HCT116 (cell line): Measurements from ENCODE around the gene STARD5. TPM values are rescaled to one million over a fixed set of nuclear protein-coding genes. Genes with fewer than 3 reads are reported as not detected.

Experiments used
- ATAC-seq: fragments of 200-7000 bp; cut with Tn5 transposase; 2 replicates; pipeline ENCODE4 v1.9.1; 2020; ENCODE audit warnings: mild to moderate bottlenecking, moderate library complexity
- BruUV-seq: library from RNA; stranded (reverse); fragments of 400-500 nt; replicated peaks from 2 replicates; lab custom pipeline; 2021; lab: Mats Ljungman, UMichigan
- CTCF ChIA-PET: fragments of 300-600 bp; sonication (Branson Sonifier 250); formaldehyde crosslinking; loops from one replicate; lab custom pipeline; 2021; ENCODE audit warnings: antibody characterized with exemption; lab: Charles Lee
- POLR2A ChIA-PET: fragments of 300-600, 350-600 bp; sonication (Branson Sonifier 250); formaldehyde crosslinking; loops from one replicate; lab custom pipeline; 2021; ENCODE audit warnings: antibody characterized with exemption; lab: Charles Lee
- RAD21 ChIA-PET, 2 experiments: fragments of 300-600 bp; sonication (Branson Sonifier 250); formaldehyde crosslinking; loops; one replicate each; lab custom pipeline; 2023; ENCODE audit warnings: low total read pairs in 2 of 2; ENCODE audit not compliant: uncharacterized antibody in 2 of 2, unreplicated experiment in 2 of 2, low non-redundant PET in 1 of 2; lab: Charles Lee
- DNase-seq: peaks from one replicate; pipeline ENCODE4 v3.0.0-alpha.2; 2010; ENCODE audit warnings: low read depth, low spot score
- H2AFZ ChIP-seq: fragments of 200-600 bp; shearing (Covaris generic), sonication (generic); 2 replicates; pipeline ENCODE4 v1.6.1; 2017; ENCODE audit warnings: low read depth, mixed run types, mixed read lengths, antibody characterized with exemption, low read length; ENCODE audit not compliant: poor library complexity, severe bottlenecking
- H3K27ac ChIP-seq: 2 replicates; pipeline ENCODE4 v1.5.1; 2012; ENCODE audit warnings: low read depth, low read length
- H3K27me3 ChIP-seq: fragments of 200-600 bp; sonication (generic); 2 replicates; pipeline ENCODE4 v1.6.1; 2016; ENCODE audit warnings: mixed run types, low read length, mixed read lengths; ENCODE audit not compliant: insufficient read depth
- H3K36me3 ChIP-seq, 2 experiments: fragments of 200-500 bp in 1 of 2; fragments of 200-600 bp in 1 of 2; sonication (Bioruptor generic) in 1 of 2; sonication (generic) in 1 of 2; 2 replicates each; pipeline versions ENCODE4 v1.5.1 to v1.6.1; 2014 to 2016; ENCODE audit warnings: low read length in 2 of 2, inconsistent platforms in 1 of 2, mixed read lengths in 1 of 2, mixed run types in 1 of 2; ENCODE audit not compliant: insufficient read depth in 2 of 2, control insufficient read depth in 1 of 2
- H3K4me1 ChIP-seq, 2 experiments: fragments of 200-600 bp in 1 of 2; sonication (generic) in 1 of 2; 2 replicates each; pipeline versions ENCODE4 v1.5.1 to v1.6.1; 2012 to 2017; ENCODE audit warnings: low read length in 2 of 2, inconsistent platforms in 1 of 2, mild to moderate bottlenecking in 1 of 2, mixed read lengths in 1 of 2, mixed run types in 1 of 2, moderate library complexity in 1 of 2; ENCODE audit not compliant: insufficient read depth in 2 of 2, control insufficient read depth in 1 of 2
- H3K4me2 ChIP-seq: fragments of 200-600 bp; sonication (generic); 2 replicates; pipeline ENCODE4 v1.6.1; 2017; ENCODE audit warnings: mixed run types, low read length, mixed read lengths
- H3K4me3 ChIP-seq, 2 experiments: fragments of 200-600 bp in 1 of 2; sonication (generic) in 1 of 2; replicated peaks in 1 of 2; 2 replicates each; pipeline ENCODE4 v1.5.1; 2011 to 2016; ENCODE audit warnings: low read length in 2 of 2, control low read depth in 1 of 2, low read depth in 1 of 2, mild to moderate bottlenecking in 1 of 2, mixed read lengths in 1 of 2, mixed run types in 1 of 2
- H3K79me2 ChIP-seq: fragments of 200-600 bp; sonication (generic); 2 replicates; pipeline ENCODE4 v1.6.1; 2017; ENCODE audit warnings: mild to moderate bottlenecking, mixed run types, low read length, moderate library complexity, mixed read lengths; ENCODE audit not compliant: insufficient read depth
- H3K9ac ChIP-seq: fragments of 200-600 bp; sonication (generic); 2 replicates; pipeline ENCODE4 v1.6.1; 2016; ENCODE audit warnings: low read length, mixed read lengths
- H3K9me2 ChIP-seq: fragments of 200-600 bp; sonication (generic), shearing (Covaris generic); 2 replicates; pipeline ENCODE4 v1.6.1; 2017; ENCODE audit warnings: mixed run types, mild to moderate bottlenecking, moderate library complexity; ENCODE audit not compliant: insufficient read depth
- H3K9me3 ChIP-seq, 2 experiments: fragments of 200-500 bp in 1 of 2; fragments of 200-600 bp in 1 of 2; sonication (Bioruptor generic) in 1 of 2; sonication (generic) in 1 of 2; 2 replicates each; pipeline ENCODE4 v1.6.1; 2014 to 2017; ENCODE audit warnings: low read length in 2 of 2, mixed read lengths in 2 of 2, inconsistent platforms in 1 of 2, low read depth in 1 of 2, mild to moderate bottlenecking in 1 of 2, mixed run types in 1 of 2, moderate library complexity in 1 of 2; ENCODE audit not compliant: control insufficient read depth in 1 of 2, insufficient read depth in 1 of 2
- H4K20me1 ChIP-seq: fragments of 200-600 bp; sonication (generic), shearing (Covaris generic); 2 replicates; pipeline ENCODE4 v1.6.1; 2017; ENCODE audit warnings: mixed run types, mild to moderate bottlenecking, moderate library complexity; ENCODE audit not compliant: insufficient read depth
- ATF3 ChIP-seq: IDR thresholded peaks from 2 replicates; pipeline ENCODE4 v1.6.1; 2012
- CBX3 ChIP-seq: IDR thresholded peaks from 2 replicates; pipeline ENCODE4 v1.6.1; 2012; ENCODE audit warnings: low read depth
- CEBPB ChIP-seq: IDR thresholded peaks from 2 replicates; pipeline ENCODE4 v1.6.1; 2012; ENCODE audit warnings: low read depth
- CTCF ChIP-seq, 3 experiments: fragments of 200-600 bp in 1 of 3; sonication (generic) in 1 of 3; IDR thresholded peaks in 2 of 3; conservative IDR thresholded peaks in 1 of 3; 2 replicates each; pipeline ENCODE4 v1.5.1; 2012 to 2017; ENCODE audit warnings: low read depth in 2 of 3, low read length in 2 of 3, antibody characterized with exemption in 1 of 3, borderline replicate concordance in 1 of 3, control low read depth in 1 of 3, mild to moderate bottlenecking in 1 of 3, mixed read lengths in 1 of 3, mixed run types in 1 of 3, moderate library complexity in 1 of 3; ENCODE audit not compliant: insufficient read depth in 1 of 3
- EGR1 ChIP-seq: IDR thresholded peaks from 2 replicates; pipeline ENCODE4 v1.6.1; 2012; ENCODE audit warnings: low read depth
- ELF1 ChIP-seq: IDR thresholded peaks from 2 replicates; pipeline ENCODE4 v1.6.1; 2012; ENCODE audit warnings: low read depth, borderline replicate concordance
- EZH2 ChIP-seq: fragments of 200-600 bp; sonication (generic); IDR thresholded peaks from 2 replicates; pipeline ENCODE4 v1.6.1; 2017; ENCODE audit warnings: antibody characterized with exemption, mixed run types
- MAX ChIP-seq: IDR thresholded peaks from 2 replicates; pipeline ENCODE4 v1.6.1; 2012
- POLR2AphosphoS5 ChIP-seq: IDR thresholded peaks from 2 replicates; pipeline ENCODE4 v1.6.1; 2011; ENCODE audit warnings: mild to moderate bottlenecking, low read depth, low read length, moderate library complexity
- RAD21 ChIP-seq: IDR thresholded peaks from 2 replicates; pipeline ENCODE4 v1.6.1; 2012; ENCODE audit warnings: low read depth, mild to moderate bottlenecking
- REST ChIP-seq: IDR thresholded peaks from 2 replicates; pipeline ENCODE4 v1.6.1; 2012; ENCODE audit warnings: low read depth
- SIN3A ChIP-seq: IDR thresholded peaks from 2 replicates; pipeline ENCODE4 v1.6.1; 2012; ENCODE audit warnings: low read depth
- SP1 ChIP-seq: IDR thresholded peaks from 2 replicates; pipeline ENCODE4 v1.6.1; 2012; ENCODE audit warnings: low read depth
- SRF ChIP-seq: IDR thresholded peaks from 2 replicates; pipeline ENCODE4 v1.6.1; 2012; ENCODE audit warnings: low read depth
- YY1 ChIP-seq: IDR thresholded peaks from 2 replicates; pipeline ENCODE4 v1.6.1; 2011; ENCODE audit warnings: low read length, low read depth, moderate library complexity, mild to moderate bottlenecking; ENCODE audit not compliant: insufficient replicate concordance; ENCODE audit errors: extremely low read depth
- ZBTB33 ChIP-seq: IDR thresholded peaks from 2 replicates; pipeline ENCODE4 v1.6.1; 2011; ENCODE audit warnings: mild to moderate bottlenecking, low read length, moderate library complexity; ENCODE audit not compliant: insufficient replicate concordance; ENCODE audit errors: extremely low read depth
- ZNF274 ChIP-seq: fragments of 200-500 bp; sonication (Bioruptor generic); IDR thresholded peaks from 2 replicates; pipeline ENCODE4 v1.6.1; 2014; ENCODE audit warnings: mild to moderate bottlenecking, low read depth, low read length, inconsistent platforms
- intact Hi-C: fragments of 100-400 bp; cut with micrococcal nuclease; formaldehyde crosslinking; loops from 2 replicates; pipeline ENCODE4 v1.10.0; 2022
- total RNA-seq: library from RNA; stranded (reverse); gene quantifications from one replicate; pipeline ENCODE4 v1.2.1, GENCODE V29; 2021; ENCODE audit not compliant: unreplicated experiment

Gene STARD5
- total RNA-seq, 1 experiment from 2014 or later: 4.0 TPM

GRCh38 chr15:81265944-81266775, 57.8 kb downstream of the STARD5 start:
- Histone ChIP-seq H4K20me1 (no peaks in the 10 kb centered on the region), H3K79me2 (no peaks in the 10 kb centered on the region), H3K9me2 (no peaks in the 10 kb centered on the region), H3K27me3 (no peaks in the 10 kb centered on the region), H3K9ac (peak overlapping the region; percentile 32), H3K27ac (no peak overlapping the region), H3K36me3 (no peaks in the 10 kb centered on the region), H3K4me1 (peaks cover 5 to 10% of the 10 kb centered on the region in 2 experiments), H3K4me2 (peak overlapping the region; percentile 72), H2AFZ (peak overlapping the region; percentile 88), H3K9me3 (no peaks in the 10 kb centered on the region), H3K4me3 (peak overlapping the region; percentile 10 to 25; a peak in 3 of 4 replicates)
- BruUV-seq: no TSS peak
- peak; percentile 74 for DNase-seq
- ChIA-PET POLR2A (interaction anchor here (0.7 to 1.6 kb wide), 4 partner anchors 58 to 169 kb away, joined by 3 to 5 read pairs (median 3); partner anchors contain the start of gene STARD5), RAD21 (interaction anchor here (0.7 to 1.6 kb wide), 15 partner anchors 9 to 699 kb away, joined by 3 to 20 read pairs (median 6); partner anchors contain the start of gene STARD5 (in 1 of the 2)), CTCF (interaction anchor here (0.6 to 4.6 kb wide), 77 partner anchors 9 to 1885 kb away, joined by 3 to 175 read pairs (median 4); partner anchors contain the start of genes CEMIP, MEX3B, STARD5 and TLNRD1)
- ATAC-seq: peak; percentile 95
- intact Hi-C loops: loop anchor here (1.0 to 10.0 kb wide), 7 partner anchors 111 to 809 kb away; partner anchors contain the start of gene CEMIP
- TF ChIP-seq SRF (no peak), ATF3 (no peak), EZH2 (no peak), YY1 (no peak), MAX (peak; percentile 75), ELF1 (no peak), CTCF (IDR thresholded peaks at IDR 0.05 in 2 of 3, conservative IDR thresholded peaks at IDR 0.05 in 1 of 3; ENCODE audit: borderline replicate concordance in 1 of 3, insufficient read depth in 1 of 3, low read depth in 2 of 3, low read length in 2 of 3) (peak; percentile 86 to 95 (median 92)), RAD21 (peak; percentile 92), EGR1 (no peak), CEBPB (no peak), SIN3A (no peak), CBX3 (peak; percentile 61; the same call in 1 of the 2 replicates), POLR2AphosphoS5 (no peak), REST (no peak), ZBTB33 (no peak), SP1 (no peak), ZNF274 (no peak)
